A673 (cell line): ENCODE results near the gene ADK. TPM values are rescaled to one million over a fixed set of nuclear protein-coding genes. Genes with fewer than 3 reads are reported as not detected.
"Not testable (repeated sequence)": the region's sequence is repeated elsewhere in the genome, so short reads cannot be mapped to it uniquely, and the experiment has no call there.

Experiments
- BruUV-seq: library from RNA; stranded (reverse); fragments of 400-500 nt; replicated peaks from 2 replicates; lab custom pipeline; 2021; lab: Mats Ljungman, UMichigan
- CTCF ChIA-PET: fragments of 300-600 bp; sonication (Branson Sonifier 250); formaldehyde crosslinking; loops from one replicate; lab custom pipeline; 2022; ENCODE audit warnings: antibody characterized with exemption; lab: Charles Lee
- POLR2A ChIA-PET: fragments of 300-600 bp; sonication (Branson Sonifier 250); formaldehyde crosslinking; loops from one replicate; lab custom pipeline; 2022; ENCODE audit warnings: antibody characterized with exemption; ENCODE audit not compliant: low non-redundant PET; lab: Charles Lee
- DNase-seq: peaks from one replicate; pipeline ENCODE4 v3.0.0-alpha.2; 2015; ENCODE audit warnings: low spot score
- H3K27ac ChIP-seq: fragments of 200-600 bp; sonication (generic); 2 replicates; pipeline ENCODE4 v1.5.1; 2016; ENCODE audit warnings: mixed run types, low read depth, mild to moderate bottlenecking, mixed read lengths, antibody characterized with exemption, low read length; ENCODE audit not compliant: poor library complexity, severe bottlenecking
- H3K27me3 ChIP-seq: fragments of 200-600 bp; sonication (generic); replicated peaks from 2 replicates; pipeline ENCODE4 v1.6.1; 2017; ENCODE audit warnings: mixed run types, low read depth, mild to moderate bottlenecking, mixed read lengths, antibody characterized with exemption, low read length; ENCODE audit not compliant: insufficient read depth, poor library complexity
- H3K36me3 ChIP-seq: fragments of 200-600 bp; sonication (generic); 2 replicates; pipeline ENCODE4 v1.6.1; 2016; ENCODE audit warnings: mixed run types, mild to moderate bottlenecking, mixed read lengths, antibody characterized with exemption, low read length; ENCODE audit not compliant: insufficient read depth, poor library complexity, severe bottlenecking
- H3K4me1 ChIP-seq: fragments of 200-600 bp; sonication (generic); 2 replicates; pipeline ENCODE4 v1.6.1; 2017; ENCODE audit warnings: mixed run types, mild to moderate bottlenecking, mixed read lengths, antibody characterized with exemption, low read length; ENCODE audit not compliant: insufficient read depth, poor library complexity, severe bottlenecking
- H3K4me3 ChIP-seq: fragments of 200-600 bp; sonication (generic); 2 replicates; pipeline ENCODE4 v1.5.1; 2016; ENCODE audit warnings: low read depth, mixed run types, mild to moderate bottlenecking, mixed read lengths, low read length; ENCODE audit not compliant: poor library complexity, severe bottlenecking
- H3K9me3 ChIP-seq: fragments of 200-600 bp; sonication (generic); 2 replicates; pipeline ENCODE4 v1.6.1; 2016; ENCODE audit warnings: mixed run types, low read depth, mild to moderate bottlenecking, mixed read lengths, antibody characterized with exemption, low read length; ENCODE audit not compliant: poor library complexity, severe bottlenecking
- EZH2 ChIP-seq: fragments of 200-600 bp; sonication (generic); IDR thresholded peaks from 2 replicates; pipeline ENCODE4 v1.6.1; 2017; ENCODE audit warnings: borderline replicate concordance, low read depth, mild to moderate bottlenecking, mixed read lengths, antibody characterized with exemption, low read length; ENCODE audit not compliant: poor library complexity, severe bottlenecking
- intact Hi-C: fragments of 100-400 bp; cut with micrococcal nuclease; formaldehyde crosslinking; loops from one replicate; pipeline ENCODE4 v1.10.0; 2022; ENCODE audit not compliant: unreplicated experiment
- total RNA-seq: library from RNA; stranded (reverse); gene quantifications from 2 replicates; pipeline ENCODE4 v1.2.3, GENCODE V29; 2021
- TF ChIP-seq, protein P1 (sequence below): fragments of 300-800, 200-600 bp; sonication (generic); conservative IDR thresholded peaks from 2 replicates; pipeline ENCODE4 v1.5.1; 2017; ENCODE audit warnings: low read depth, mild to moderate bottlenecking, antibody characterized with exemption, low read length, moderate library complexity, mixed read lengths

The ADK gene
- total RNA-seq, 1 experiment from 2014 or later: 49.0 TPM

DNA sequence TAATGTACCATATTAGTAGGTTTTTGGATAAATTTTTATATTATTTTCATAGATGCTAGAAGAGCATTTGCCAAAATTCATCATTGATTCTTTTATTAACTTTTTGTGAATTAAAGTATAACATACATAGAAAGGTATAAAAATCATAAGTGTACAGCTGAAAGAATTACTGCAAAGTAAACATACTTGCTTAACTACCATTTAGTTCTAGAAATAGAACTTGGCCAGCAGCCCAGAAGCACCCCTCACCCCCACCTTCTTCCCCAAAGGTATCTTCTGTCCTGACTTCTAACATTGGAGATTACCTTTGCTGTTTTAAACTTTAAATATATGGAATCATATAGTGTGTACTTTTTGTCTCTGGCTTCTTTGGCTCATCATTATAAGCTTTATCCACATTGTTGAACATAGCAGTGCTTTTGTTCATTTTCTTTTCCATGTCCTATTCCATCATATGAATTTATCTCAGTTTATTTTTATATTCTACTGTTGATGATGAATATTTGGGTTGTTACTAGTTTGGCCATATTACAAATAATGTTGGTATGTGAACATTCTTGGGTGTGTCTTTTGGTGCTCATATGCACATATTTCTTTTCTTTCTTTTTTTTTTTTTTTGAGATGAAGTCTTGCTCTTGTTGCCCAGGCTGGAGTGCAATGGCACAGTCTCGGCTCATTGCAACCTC, 142.8 kb downstream of the ADK start:
- peaks cover 35% of the 10 kb centered on the region for H3K4me1 ChIP-seq
- no peak for DNase-seq
- H3K27ac ChIP-seq: no peak overlapping the region
- POLR2A ChIA-PET: interaction anchor here (0.7 kb wide), 1 partner anchor 529 kb away, joined by 3 read pairs; no protein-coding TSS in a partner anchor
- intact Hi-C loops: no loop called here
- no TSS peak for BruUV-seq
- no peaks in the 10 kb centered on the region for H3K9me3 ChIP-seq
- H3K27me3 ChIP-seq: no peaks in the 10 kb centered on the region
- TF ChIP-seq EZH2: no peak
- TF ChIP-seq, protein P1, sequence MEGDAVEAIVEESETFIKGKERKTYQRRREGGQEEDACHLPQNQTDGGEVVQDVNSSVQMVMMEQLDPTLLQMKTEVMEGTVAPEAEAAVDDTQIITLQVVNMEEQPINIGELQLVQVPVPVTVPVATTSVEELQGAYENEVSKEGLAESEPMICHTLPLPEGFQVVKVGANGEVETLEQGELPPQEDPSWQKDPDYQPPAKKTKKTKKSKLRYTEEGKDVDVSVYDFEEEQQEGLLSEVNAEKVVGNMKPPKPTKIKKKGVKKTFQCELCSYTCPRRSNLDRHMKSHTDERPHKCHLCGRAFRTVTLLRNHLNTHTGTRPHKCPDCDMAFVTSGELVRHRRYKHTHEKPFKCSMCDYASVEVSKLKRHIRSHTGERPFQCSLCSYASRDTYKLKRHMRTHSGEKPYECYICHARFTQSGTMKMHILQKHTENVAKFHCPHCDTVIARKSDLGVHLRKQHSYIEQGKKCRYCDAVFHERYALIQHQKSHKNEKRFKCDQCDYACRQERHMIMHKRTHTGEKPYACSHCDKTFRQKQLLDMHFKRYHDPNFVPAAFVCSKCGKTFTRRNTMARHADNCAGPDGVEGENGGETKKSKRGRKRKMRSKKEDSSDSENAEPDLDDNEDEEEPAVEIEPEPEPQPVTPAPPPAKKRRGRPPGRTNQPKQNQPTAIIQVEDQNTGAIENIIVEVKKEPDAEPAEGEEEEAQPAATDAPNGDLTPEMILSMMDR: no peak
- H3K4me3 ChIP-seq: no peak overlapping the region
- CTCF ChIA-PET: no interaction called here
- H3K36me3 ChIP-seq: no peaks in the 10 kb centered on the region

DNA sequence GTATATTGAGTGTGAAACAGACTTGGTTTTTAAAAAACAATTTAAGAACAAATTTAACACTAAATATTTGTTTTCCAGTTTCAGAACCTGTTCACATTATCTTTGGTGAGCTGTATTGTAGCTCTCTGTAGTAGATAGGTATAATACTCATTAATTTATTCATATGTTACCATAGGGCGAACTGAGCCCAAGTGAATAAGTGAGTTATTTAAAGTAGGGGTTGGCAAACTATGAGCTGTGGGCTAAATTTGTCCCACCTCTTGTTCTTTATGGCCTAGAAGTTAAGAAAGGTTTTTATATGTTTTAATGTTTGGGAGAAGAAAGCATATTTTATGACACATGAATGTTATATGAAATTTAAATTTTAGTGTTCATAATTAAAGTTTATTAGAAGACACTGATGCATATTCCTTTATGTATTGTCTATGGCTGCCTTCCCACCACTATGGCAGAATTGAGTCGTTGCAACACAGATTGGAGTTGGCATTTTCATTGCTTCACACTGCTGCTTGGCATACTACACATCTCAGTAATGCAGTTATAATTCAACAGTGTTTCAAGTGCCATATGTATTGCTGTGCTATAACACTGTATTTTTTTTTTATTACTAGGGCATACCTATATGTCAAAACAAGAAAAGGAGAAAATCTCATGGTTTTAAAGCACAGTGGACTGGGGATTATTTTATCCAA, 146.5 kb downstream of the ADK start:
- Histone ChIP-seq H3K9me3 (no peaks in the 10 kb centered on the region), H3K36me3 (no peaks in the 10 kb centered on the region), H3K27ac (peak overlapping the region; percentile 31), H3K4me1 (peaks cover 30% of the 10 kb centered on the region), H3K27me3 (no peaks in the 10 kb centered on the region), H3K4me3 (no peak overlapping the region)
- CTCF ChIA-PET: no interaction called here
- intact Hi-C loops: loop anchor here (5.0 kb wide), 1 partner anchor 40 kb away; no protein-coding TSS in a partner anchor
- DNase-seq: no peak
- BruUV-seq: no TSS peak
- TF ChIP-seq EZH2: no peak
- TF ChIP-seq, protein P1: no peak
- POLR2A ChIA-PET: no interaction called here

- peaks cover 32% of the 10 kb centered on the region for H3K4me1 ChIP-seq
- peak overlapping the region; percentile 91 for H3K27ac ChIP-seq
- not testable (repeated sequence) for H3K36me3 ChIP-seq, H3K9me3 ChIP-seq, H3K4me3 ChIP-seq, H3K27me3 ChIP-seq, BruUV-seq
- ChIA-PET CTCF (interaction anchor here (0.8 kb wide), 1 partner anchor 62 kb away, joined by 6 read pairs; no protein-coding TSS in a partner anchor), POLR2A (interaction anchor here (0.6 to 1.4 kb wide), 4 partner anchors 11 to 583 kb away, joined by 3 to 8 read pairs (median 4); no protein-coding TSS in a partner anchor)
- intact Hi-C loops: loop anchor here (10.0 kb wide), 2 partner anchors 115 to 205 kb away; no protein-coding TSS in a partner anchor
- DNase-seq: peak; percentile 83
Observed at GRCh38 chr10:74300074-74300621, 149.1 kb downstream of the ADK start.
